Ureter (tissue), 1 donor: ENCODE data around the gene SF3B6. TPM values are rescaled to one million over a fixed set of nuclear protein-coding genes. Genes with fewer than 3 reads are reported as not detected.

Source experiments
- DNase-seq: peaks from one replicate; pipeline ENCODE4 v3.0.0-alpha.2; 2020; ENCODE audit warnings: low spot score
- total RNA-seq: library from RNA; stranded (reverse); gene quantifications from one replicate; pipeline ENCODE4 v1.2.4, GENCODE V29; 2023
- donor health status: DM: yes; HTN: yes; CAD: no.

The SF3B6 gene
- total RNA-seq, 1 donor from 2014 or later = 70.5 TPM

- no peak for DNase-seq
Measured at GRCh38 chr2:24018241-24018640, 57.9 kb downstream of the SF3B6 start.

DNA sequence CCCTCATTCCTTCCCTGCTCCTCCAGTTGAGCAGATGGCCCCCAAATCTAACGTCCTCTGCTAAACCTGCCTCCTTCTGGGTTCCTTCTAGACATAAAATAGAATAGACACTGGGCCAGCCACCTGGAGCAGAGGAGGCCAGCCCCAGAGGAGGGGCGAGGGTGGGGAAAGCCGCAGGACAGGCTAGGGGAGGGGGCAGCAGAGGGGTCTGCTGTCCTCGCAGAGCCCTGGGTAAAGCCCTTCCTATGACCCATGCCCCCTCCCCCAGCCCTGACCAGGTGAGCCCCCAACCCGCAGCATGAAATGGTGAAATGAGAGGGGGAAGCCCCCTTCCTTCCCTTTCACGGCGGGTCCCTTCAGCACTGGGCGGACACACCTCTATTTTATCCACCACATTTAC lies 58.4 kb downstream of the SF3B6 start:
- no peak for DNase-seq

Other genes with a start within 250 kb of the SF3B6 start
- gene ATAD2B, start 149.2 kb downstream of the SF3B6 start, total RNA-seq = 48.4 TPM
- gene UBXN2A, start 135.9 kb downstream of the SF3B6 start, total RNA-seq = 17.0 TPM
- 1.8 TPM for gene MFSD2B, start 66.2 kb downstream of the SF3B6 start, total RNA-seq
- 13.6 TPM for gene WDCP, start 28.9 kb downstream of the SF3B6 start, total RNA-seq
- 4.1 TPM for gene FKBP1B, start 26.6 kb downstream of the SF3B6 start, total RNA-seq
- gene TP53I3, start 8.5 kb upstream of the SF3B6 start, total RNA-seq = 30.5 TPM
- gene PFN4, start 47.0 kb upstream of the SF3B6 start, total RNA-seq = 1.2 TPM
- 47.8 TPM for gene FAM228B, start 47.1 kb upstream of the SF3B6 start, total RNA-seq
- 1.2 TPM for gene FAM228A, start 98.7 kb upstream of the SF3B6 start, total RNA-seq